ENCODE results near the gene TMEM17. TPM values are rescaled to one million over a fixed set of nuclear protein-coding genes. Genes with fewer than 3 reads are reported as not detected.

Gene TMEM17
- total RNA-seq, result 1.8 and 2.7 TPM in 2 replicates

GRCh38 chr2:62505750-62506420, at the start of gene TMEM17:
Gene TMEM17, minus strand, starts transcription at chr2:62506195. Its CDS starts 66 bp downstream, at chr2:62506129.

Other genes starting within 250 kb of the TMEM17 start
- gene EHBP1, start 199.5 kb upstream of the TMEM17 start, total RNA-seq, result 58.9 and 86.7 TPM in 2 replicates

Data from smooth muscle cell of bladder (primary cell).